IMR-90 (cell line): ENCODE measurements around the gene LHX5. TPM values are rescaled to one million over a fixed set of nuclear protein-coding genes. Genes with fewer than 3 reads are reported as not detected.

ENCODE experiments used
- ATAC-seq: fragments of 200-7000 bp; cut with Tn5 transposase; 2 replicates; pipeline ENCODE4 v1.9.1; 2020; ENCODE audit warnings: low read depth, mild to moderate bottlenecking, moderate library complexity
- BruUV-seq: library from RNA; stranded (reverse); fragments of 400-500 nt; replicated peaks from 2 replicates; lab custom pipeline; 2021; lab: Mats Ljungman, UMichigan
- CTCF ChIA-PET: fragments of 300-600 bp; formaldehyde crosslinking; extraction: SDS; loops from one replicate; lab custom pipeline; 2021; ENCODE audit warnings: antibody characterized with exemption; lab: Yijun Ruan, JAX
- POLR2A ChIA-PET: fragments of 300-600 bp; sonication (Branson Sonifier 250); formaldehyde crosslinking; loops from one replicate; lab custom pipeline; 2022; ENCODE audit warnings: antibody characterized with exemption; ENCODE audit not compliant: unreplicated experiment; lab: Charles Lee
- DNase-seq: peaks from one replicate; pipeline ENCODE4 v3.0.0; 2013
- H2AFZ ChIP-seq: replicated peaks from 2 replicates; pipeline ENCODE3; 2013; ENCODE audit warnings: low read length, mild to moderate bottlenecking; ENCODE audit not compliant: poor library complexity
- H2AK5ac ChIP-seq: 2 replicates; pipeline ENCODE4 v1.6.1; 2013; ENCODE audit warnings: low read depth, low read length, inconsistent platforms
- H2AK9ac ChIP-seq: replicated peaks from 2 replicates; pipeline ENCODE3; 2013; ENCODE audit warnings: mild to moderate bottlenecking, low read depth, low read length, moderate library complexity; ENCODE audit not compliant: poor library complexity
- H2BK120ac ChIP-seq: 2 replicates; pipeline ENCODE4 v1.6.1; 2013; ENCODE audit warnings: low read depth, low read length, inconsistent platforms
- H2BK15ac ChIP-seq: 3 replicates; pipeline ENCODE4 v1.6.1; 2013; ENCODE audit warnings: low read depth, low read length, inconsistent platforms
- H2BK20ac ChIP-seq: 2 replicates; pipeline ENCODE4 v1.6.1; 2013; ENCODE audit warnings: low read depth, mild to moderate bottlenecking, inconsistent platforms, low read length, moderate library complexity
- H2BK5ac ChIP-seq: 2 replicates; pipeline ENCODE4 v1.6.1; 2013; ENCODE audit warnings: mild to moderate bottlenecking, low read depth, low read length, inconsistent platforms; ENCODE audit not compliant: poor library complexity, severe bottlenecking
- H3K14ac ChIP-seq: replicated peaks from 2 replicates; pipeline ENCODE4 v1.6.1; 2013; ENCODE audit warnings: low read depth, low read length, inconsistent platforms
- H3K18ac ChIP-seq: 2 replicates; pipeline ENCODE4 v1.6.1; 2013; ENCODE audit warnings: low read depth, low read length, control low read depth
- H3K23ac ChIP-seq: 2 replicates; pipeline ENCODE4 v1.6.1; 2013; ENCODE audit warnings: low read depth, low read length, inconsistent platforms
- H3K27ac ChIP-seq: 2 replicates; pipeline ENCODE4 v1.5.1; 2013; ENCODE audit warnings: mild to moderate bottlenecking, control low read depth, low read length; ENCODE audit not compliant: insufficient read depth
- H3K27me3 ChIP-seq: 2 replicates; pipeline ENCODE4 v1.6.1; 2013; ENCODE audit warnings: low read length; ENCODE audit not compliant: control insufficient read depth, insufficient read depth
- H3K36me3 ChIP-seq: 2 replicates; pipeline ENCODE4 v1.6.1; 2013; ENCODE audit warnings: low read length, mixed read lengths; ENCODE audit not compliant: control insufficient read depth, insufficient read depth
- H3K4ac ChIP-seq: 2 replicates; pipeline ENCODE4 v1.6.1; 2013; ENCODE audit warnings: low read depth, low read length, inconsistent platforms
- H3K4me1 ChIP-seq: 2 replicates; pipeline ENCODE4 v1.6.1; 2013; ENCODE audit warnings: low read length, mixed read lengths; ENCODE audit not compliant: control insufficient read depth, insufficient read depth
- H3K4me2 ChIP-seq: 2 replicates; pipeline ENCODE4 v1.6.1; 2013; ENCODE audit warnings: low read depth, mild to moderate bottlenecking, control low read depth, low read length, moderate library complexity
- H3K4me3 ChIP-seq: 2 replicates; pipeline ENCODE4 v1.5.1; 2013; ENCODE audit warnings: low read depth, mild to moderate bottlenecking, control low read depth, low read length, moderate library complexity; ENCODE audit not compliant: insufficient read depth
- H3K56ac ChIP-seq: 2 replicates; pipeline ENCODE4 v1.6.1; 2013; ENCODE audit warnings: low read length, inconsistent platforms; ENCODE audit not compliant: insufficient read depth; ENCODE audit errors: extremely low read depth
- H3K79me1 ChIP-seq, 2 experiments: 2 replicates each; pipeline ENCODE4 v1.6.1; 2013; ENCODE audit warnings: low read length in 2 of 2, inconsistent platforms in 1 of 2, low read depth in 1 of 2
- H3K9ac ChIP-seq: 2 replicates; pipeline ENCODE4 v1.6.1; 2013; ENCODE audit warnings: low read depth, low read length, control low read depth
- H3K9me1 ChIP-seq: 2 replicates; pipeline ENCODE4 v1.6.1; 2013; ENCODE audit warnings: low read length, inconsistent platforms; ENCODE audit not compliant: insufficient read depth
- H3K9me3 ChIP-seq: 2 replicates; pipeline ENCODE4 v1.6.1; 2013; ENCODE audit warnings: low read length; ENCODE audit not compliant: control insufficient read depth, insufficient read depth
- H4K20me1 ChIP-seq: 2 replicates; pipeline ENCODE4 v1.6.1; 2013; ENCODE audit warnings: low read length, inconsistent platforms; ENCODE audit not compliant: insufficient read depth
- H4K5ac ChIP-seq: 2 replicates; pipeline ENCODE4 v1.6.1; 2013; ENCODE audit warnings: mild to moderate bottlenecking, low read depth, low read length, control low read depth
- H4K8ac ChIP-seq, 2 experiments: 2 replicates each; pipeline ENCODE4 v1.6.1; 2013; ENCODE audit warnings: low read depth in 2 of 2, low read length in 2 of 2, control low read depth in 1 of 2, inconsistent platforms in 1 of 2
- H4K91ac ChIP-seq: 2 replicates; pipeline ENCODE4 v1.6.1; 2013; ENCODE audit warnings: low read depth, low read length, inconsistent platforms; ENCODE audit not compliant: insufficient read depth
- BHLHE40 ChIP-seq: fragments of 150-350 bp; IDR thresholded peaks from 2 replicates; pipeline ENCODE4 v1.6.1; 2016; ENCODE audit warnings: mild to moderate bottlenecking, low read depth, low read length
- CEBPB ChIP-seq: IDR thresholded peaks from 2 replicates; pipeline ENCODE4 v1.6.1; 2012; ENCODE audit warnings: low read depth, low read length, improper control_type of control experiment
- MAFK ChIP-seq: IDR thresholded peaks from 2 replicates; pipeline ENCODE4 v1.6.1; 2012; ENCODE audit warnings: low read depth, low read length, improper control_type of control experiment
- POLR2A ChIP-seq: IDR thresholded peaks from 2 replicates; pipeline ENCODE4 v1.6.1; 2012; ENCODE audit warnings: mild to moderate bottlenecking, low read depth, low read length
- RFX5 ChIP-seq: IDR thresholded peaks from 2 replicates; pipeline ENCODE4 v1.8.0; 2012; ENCODE audit warnings: low read depth, mild to moderate bottlenecking, low read length, moderate library complexity
- SMC3 ChIP-seq: fragments of 150-350 bp; IDR thresholded peaks from 2 replicates; pipeline ENCODE4 v1.6.1; 2016; ENCODE audit warnings: low read depth, mild to moderate bottlenecking, antibody characterized with exemption, low read length, moderate library complexity
- WGBS, 2 experiments: methylation state at CpG; one replicate each; pipeline versions ENCODE4 v1.1.5 to v1.1.7; 2013; ENCODE audit warnings: missing lambda C conversion rate in 2 of 2; ENCODE audit not compliant: insufficient read length in 1 of 2; ENCODE audit errors: extremely low coverage in 2 of 2; 5-methylcytosine and 5-hydroxymethylcytosine counted together
- dilution Hi-C: fragments of 300-500 bp; cut with HindIII; formaldehyde crosslinking; loops from one replicate; pipeline ENCODE4 v1.14.3; 2018; ENCODE audit warnings: low sequenced_read_pairs; ENCODE audit not compliant: unreplicated experiment
- in situ Hi-C: fragments of 300-500 bp; cut with MboI; formaldehyde crosslinking; loops from 3 replicates; pipeline ENCODE4 v1.14.3; 2019; ENCODE audit warnings: low sequenced_read_pairs, inconsistent platforms, mixed read lengths
- intact Hi-C: fragments of 100-400 bp; cut with micrococcal nuclease; formaldehyde crosslinking; loops from 2 replicates; pipeline ENCODE4 v1.10.0; 2022
- polyA plus RNA-seq, 3 experiments: library from polyadenylated mRNA; depleted of rRNA; stranded (reverse); fragments of >200 nt; gene quantifications; 2 replicates each; pipeline ENCODE4 v1.2.3, GENCODE V29; 2012; ENCODE audit warnings: low replicate concordance in 1 of 3
- total RNA-seq: library from RNA; depleted of rRNA; stranded (reverse); fragments of >200 nt; gene quantifications from 2 replicates; pipeline ENCODE4 v1.2.3, GENCODE V29; 2012
- TF ChIP-seq, protein P1 (sequence below): conservative IDR thresholded peaks from 2 replicates; pipeline ENCODE4 v1.5.1; 2012; ENCODE audit warnings: mild to moderate bottlenecking, low read depth, low read length, improper control_type of control experiment

Gene LHX5
- total and polyA plus RNA-seq, 2 of the 4 experiments (the other 2 are of a cell fraction): not detected

DNA sequence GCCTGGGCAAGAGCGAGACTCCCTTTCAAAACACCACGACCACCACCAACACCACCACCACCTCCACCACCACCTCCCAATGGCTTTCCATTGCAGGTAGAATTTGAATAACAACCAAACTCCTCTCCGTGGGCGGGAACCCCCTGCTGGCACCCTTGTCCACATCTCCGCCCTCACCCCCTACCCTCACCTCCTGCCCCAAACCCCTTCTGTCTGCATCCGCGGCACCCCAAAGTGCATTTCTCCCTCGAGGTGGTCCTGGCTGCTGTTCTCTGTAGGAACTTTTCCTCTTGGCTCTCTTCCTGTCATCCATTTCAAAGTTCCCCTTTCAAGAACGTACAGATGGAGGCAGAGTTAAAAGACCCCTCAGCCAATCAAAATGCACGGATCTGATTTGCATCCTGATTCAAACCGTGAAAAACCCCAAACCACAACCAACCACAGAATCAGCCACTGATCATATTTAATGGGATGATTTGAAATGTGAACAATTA is 45.7 kb downstream of the LHX5 start:
- Histone ChIP-seq H2BK120ac (no peak overlapping the region), H3K79me1 (peaks cover 0 to 8% of the 10 kb centered on the region in 2 experiments; a peak in 2 of 4 replicates), H3K36me3 (no peaks in the 10 kb centered on the region), H2AFZ (no peak overlapping the region), H4K20me1 (no peaks in the 10 kb centered on the region), H2BK20ac (no peak overlapping the region), H4K91ac (no peak overlapping the region), H2BK5ac (no peak overlapping the region), H3K56ac (no peak overlapping the region), H3K23ac (no peak overlapping the region), H3K27me3 (no peaks in the 10 kb centered on the region), H3K9me3 (peaks cover 3% of the 10 kb centered on the region; the same call in 1 of the 2 replicates), H2BK15ac (no peak overlapping the region), H3K27ac (no peak overlapping the region), H2AK5ac (no peak overlapping the region), H4K8ac (no peak overlapping the region), H2AK9ac (no peak overlapping the region), H3K18ac (no peak overlapping the region), H4K5ac (no peak overlapping the region), H3K4me3 (no peak overlapping the region), H3K9ac (no peak overlapping the region), H3K4me2 (no peak overlapping the region), H3K9me1 (no peaks in the 10 kb centered on the region), H3K14ac (no peak overlapping the region), H3K4ac (no peak overlapping the region), H3K4me1 (peaks cover 2% of the 10 kb centered on the region; the same call in 1 of the 2 replicates)
- no peak for DNase-seq
- ATAC-seq: no peak
- 33% methylated on average over 5 of the region's 11 CpGs; no CpG with 5 or more reads in 1 of the 2 experiments for WGBS, 2 experiments
- TF ChIP-seq MAFK (no peak), SMC3 (no peak), CEBPB (no peak), BHLHE40 (no peak), RFX5 (no peak), POLR2A (no peak)
- TF ChIP-seq, protein P1, sequence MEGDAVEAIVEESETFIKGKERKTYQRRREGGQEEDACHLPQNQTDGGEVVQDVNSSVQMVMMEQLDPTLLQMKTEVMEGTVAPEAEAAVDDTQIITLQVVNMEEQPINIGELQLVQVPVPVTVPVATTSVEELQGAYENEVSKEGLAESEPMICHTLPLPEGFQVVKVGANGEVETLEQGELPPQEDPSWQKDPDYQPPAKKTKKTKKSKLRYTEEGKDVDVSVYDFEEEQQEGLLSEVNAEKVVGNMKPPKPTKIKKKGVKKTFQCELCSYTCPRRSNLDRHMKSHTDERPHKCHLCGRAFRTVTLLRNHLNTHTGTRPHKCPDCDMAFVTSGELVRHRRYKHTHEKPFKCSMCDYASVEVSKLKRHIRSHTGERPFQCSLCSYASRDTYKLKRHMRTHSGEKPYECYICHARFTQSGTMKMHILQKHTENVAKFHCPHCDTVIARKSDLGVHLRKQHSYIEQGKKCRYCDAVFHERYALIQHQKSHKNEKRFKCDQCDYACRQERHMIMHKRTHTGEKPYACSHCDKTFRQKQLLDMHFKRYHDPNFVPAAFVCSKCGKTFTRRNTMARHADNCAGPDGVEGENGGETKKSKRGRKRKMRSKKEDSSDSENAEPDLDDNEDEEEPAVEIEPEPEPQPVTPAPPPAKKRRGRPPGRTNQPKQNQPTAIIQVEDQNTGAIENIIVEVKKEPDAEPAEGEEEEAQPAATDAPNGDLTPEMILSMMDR: no peak
- BruUV-seq: no TSS peak
- in situ Hi-C loops: loop anchor here (5.0 kb wide), 1 partner anchor 229 kb away; no protein-coding TSS in a partner anchor
- ChIA-PET POLR2A (no interaction called here), CTCF (interaction anchor here (0.6 to 1.3 kb wide), 15 partner anchors 13 to 1253 kb away, joined by 3 to 6 read pairs (median 3); partner anchors contain the start of gene SLC8B1)
- dilution Hi-C loops: no loop called here
- intact Hi-C loops: loop anchor here (1.0 to 2.0 kb wide), 3 partner anchors 114 to 377 kb away; no protein-coding TSS in a partner anchor
